ENCODE results near the gene AUH. TPM values are rescaled to one million over a fixed set of nuclear protein-coding genes. Genes with fewer than 3 reads are reported as not detected.

Gene AUH
- total and polyA plus RNA-seq, 9 of the 15 experiments (the other 6 are each of a cell fraction or from before 2014, with no cell fraction given): 3.4 to 29.0 (median 10.1) TPM

DNA sequence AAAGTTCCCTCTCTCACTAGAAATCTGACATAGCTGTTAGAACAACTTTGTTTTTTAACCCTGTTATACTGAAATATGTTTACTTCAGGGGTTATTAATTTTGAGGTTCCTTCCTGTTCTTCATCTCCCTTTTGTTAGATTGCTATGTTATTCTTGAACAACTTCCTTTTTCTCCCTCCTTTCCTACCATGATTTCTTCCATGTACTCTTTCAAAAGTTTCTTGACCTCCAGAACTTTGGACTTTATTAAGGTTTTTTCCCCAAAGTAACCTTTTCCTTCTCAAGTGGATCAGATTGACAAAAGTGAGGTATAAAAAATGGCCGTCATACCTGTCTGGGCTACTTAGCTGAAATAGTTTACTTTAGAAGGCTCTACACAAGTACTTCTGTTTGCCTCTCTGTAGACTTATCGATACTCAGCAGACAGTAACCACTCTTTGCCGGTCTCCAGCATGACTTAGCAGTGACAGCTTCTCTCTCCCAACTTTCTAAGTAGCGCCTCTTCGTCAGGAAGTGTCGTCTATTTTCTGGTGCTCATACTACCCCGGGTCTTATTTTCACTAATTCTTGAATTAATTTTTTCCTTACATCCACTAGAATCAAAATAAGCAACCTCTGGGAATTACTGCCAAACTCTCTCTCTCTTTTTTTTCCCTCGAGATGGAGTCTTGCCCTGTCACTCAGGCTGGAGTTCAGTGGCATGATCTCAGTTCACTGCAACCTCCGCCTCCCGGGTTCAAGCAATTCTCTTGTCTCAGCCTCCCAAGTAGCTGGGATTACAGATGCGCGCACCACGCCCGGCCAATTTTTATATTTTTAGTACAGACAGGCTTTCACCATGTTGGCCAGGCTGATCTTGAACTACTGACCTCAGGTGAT, 42.2 kb upstream of the AUH start (continued):
- TF ChIP-seq MAFF (IDR thresholded peaks at IDR 0.05; ENCODE audit: low read length) (peak; percentile 62), ZBTB26 (CRISPR knock-in tag; IDR thresholded peaks at IDR 0.05) (no peak), ARNT (IDR thresholded peaks at IDR 0.05) (peak in 1 of 2 experiments; percentile 37; a peak in 1 of 4 replicates), NFRKB (IDR thresholded peaks at IDR 0.05; ENCODE audit: low read depth) (peak; percentile 54; the same call in 1 of the 2 replicates), NFATC3 (IDR thresholded peaks at IDR 0.05) (no peak), RBM34 (IDR thresholded peaks at IDR 0.05; ENCODE audit: borderline replicate concordance, insufficient read depth, low read length) (no peak), JUND (IDR thresholded peaks at IDR 0.05; ENCODE audit: borderline replicate concordance, low read depth, low read length) (peak; percentile 63; the same call in 1 of the 2 replicates), JUND (tag; IDR thresholded peaks at IDR 0.05; ENCODE audit: borderline replicate concordance, low read depth, low read length) (no peak), ZNF140 (CRISPR knock-in tag; IDR thresholded peaks at IDR 0.05) (no peak), EZH2 (IDR thresholded peaks at IDR 0.05; ENCODE audit: borderline replicate concordance, low read depth, low read length) (no peak)
- TF ChIP-seq, protein P1, sequence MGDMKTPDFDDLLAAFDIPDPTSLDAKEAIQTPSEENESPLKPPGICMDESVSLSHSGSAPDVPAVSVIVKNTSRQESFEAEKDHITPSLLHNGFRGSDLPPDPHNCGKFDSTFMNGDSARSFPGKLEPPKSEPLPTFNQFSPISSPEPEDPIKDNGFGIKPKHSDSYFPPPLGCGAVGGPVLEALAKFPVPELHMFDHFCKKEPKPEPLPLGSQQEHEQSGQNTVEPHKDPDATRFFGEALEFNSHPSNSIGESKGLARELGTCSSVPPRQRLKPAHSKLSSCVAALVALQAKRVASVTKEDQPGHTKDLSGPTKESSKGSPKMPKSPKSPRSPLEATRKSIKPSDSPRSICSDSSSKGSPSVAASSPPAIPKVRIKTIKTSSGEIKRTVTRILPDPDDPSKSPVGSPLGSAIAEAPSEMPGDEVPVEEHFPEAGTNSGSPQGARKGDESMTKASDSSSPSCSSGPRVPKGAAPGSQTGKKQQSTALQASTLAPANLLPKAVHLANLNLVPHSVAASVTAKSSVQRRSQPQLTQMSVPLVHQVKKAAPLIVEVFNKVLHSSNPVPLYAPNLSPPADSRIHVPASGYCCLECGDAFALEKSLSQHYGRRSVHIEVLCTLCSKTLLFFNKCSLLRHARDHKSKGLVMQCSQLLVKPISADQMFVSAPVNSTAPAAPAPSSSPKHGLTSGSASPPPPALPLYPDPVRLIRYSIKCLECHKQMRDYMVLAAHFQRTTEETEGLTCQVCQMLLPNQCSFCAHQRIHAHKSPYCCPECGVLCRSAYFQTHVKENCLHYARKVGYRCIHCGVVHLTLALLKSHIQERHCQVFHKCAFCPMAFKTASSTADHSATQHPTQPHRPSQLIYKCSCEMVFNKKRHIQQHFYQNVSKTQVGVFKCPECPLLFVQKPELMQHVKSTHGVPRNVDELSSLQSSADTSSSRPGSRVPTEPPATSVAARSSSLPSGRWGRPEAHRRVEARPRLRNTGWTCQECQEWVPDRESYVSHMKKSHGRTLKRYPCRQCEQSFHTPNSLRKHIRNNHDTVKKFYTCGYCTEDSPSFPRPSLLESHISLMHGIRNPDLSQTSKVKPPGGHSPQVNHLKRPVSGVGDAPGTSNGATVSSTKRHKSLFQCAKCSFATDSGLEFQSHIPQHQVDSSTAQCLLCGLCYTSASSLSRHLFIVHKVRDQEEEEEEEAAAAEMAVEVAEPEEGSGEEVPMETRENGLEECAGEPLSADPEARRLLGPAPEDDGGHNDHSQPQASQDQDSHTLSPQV (IDR thresholded peaks at IDR 0.05): 0 out of 2 replicates have a peak, but pooled peaks have one; percentile 28
- TF ChIP-seq, protein P2, sequence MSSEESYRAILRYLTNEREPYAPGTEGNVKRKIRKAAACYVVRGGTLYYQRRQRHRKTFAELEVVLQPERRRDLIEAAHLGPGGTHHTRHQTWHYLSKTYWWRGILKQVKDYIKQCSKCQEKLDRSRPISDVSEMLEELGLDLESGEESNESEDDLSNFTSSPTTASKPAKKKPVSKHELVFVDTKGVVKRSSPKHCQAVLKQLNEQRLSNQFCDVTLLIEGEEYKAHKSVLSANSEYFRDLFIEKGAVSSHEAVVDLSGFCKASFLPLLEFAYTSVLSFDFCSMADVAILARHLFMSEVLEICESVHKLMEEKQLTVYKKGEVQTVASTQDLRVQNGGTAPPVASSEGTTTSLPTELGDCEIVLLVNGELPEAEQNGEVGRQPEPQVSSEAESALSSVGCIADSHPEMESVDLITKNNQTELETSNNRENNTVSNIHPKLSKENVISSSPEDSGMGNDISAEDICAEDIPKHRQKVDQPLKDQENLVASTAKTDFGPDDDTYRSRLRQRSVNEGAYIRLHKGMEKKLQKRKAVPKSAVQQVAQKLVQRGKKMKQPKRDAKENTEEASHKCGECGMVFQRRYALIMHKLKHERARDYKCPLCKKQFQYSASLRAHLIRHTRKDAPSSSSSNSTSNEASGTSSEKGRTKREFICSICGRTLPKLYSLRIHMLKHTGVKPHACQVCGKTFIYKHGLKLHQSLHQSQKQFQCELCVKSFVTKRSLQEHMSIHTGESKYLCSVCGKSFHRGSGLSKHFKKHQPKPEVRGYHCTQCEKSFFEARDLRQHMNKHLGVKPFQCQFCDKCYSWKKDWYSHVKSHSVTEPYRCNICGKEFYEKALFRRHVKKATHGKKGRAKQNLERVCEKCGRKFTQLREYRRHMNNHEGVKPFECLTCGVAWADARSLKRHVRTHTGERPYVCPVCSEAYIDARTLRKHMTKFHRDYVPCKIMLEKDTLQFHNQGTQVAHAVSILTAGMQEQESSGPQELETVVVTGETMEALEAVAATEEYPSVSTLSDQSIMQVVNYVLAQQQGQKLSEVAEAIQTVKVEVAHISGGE (CRISPR knock-in tag; IDR thresholded peaks at IDR 0.05): 0 out of 6 replicates have a peak, but pooled peaks of 1 of the 3 experiments have one; percentile 53

All from K562 (cell line).